ENCODE measurements around the gene SLC22A5.

The SLC22A5 gene

GRCh38 chr5:132327252-132327955 lies 42.1 kb upstream of the SLC22A5 start:
- Histone ChIP-seq H3K27me3 (replicated peaks; ENCODE audit: insufficient read depth, low read length) (no peaks in the 10 kb centered on the region), H3K4me1 (ENCODE audit: low read length) (no peaks in the 10 kb centered on the region), H3K4me2 (ENCODE audit: low read depth, low read length) (no peak overlapping the region), H3K9me2 (replicated peaks; ENCODE audit: insufficient read depth, low read length) (no peaks in the 10 kb centered on the region), H4K20me1 (ENCODE audit: insufficient read depth, low read length) (no peaks in the 10 kb centered on the region), H3K9me3 (replicated peaks; ENCODE audit: insufficient read depth, low read length) (no peaks in the 10 kb centered on the region), H3F3A (ENCODE audit: insufficient read depth, low read length) (no peaks in the 10 kb centered on the region), H3K79me2 (ENCODE audit: low read length) (no peaks in the 10 kb centered on the region), H2AFZ (ENCODE audit: low read length) (no peak overlapping the region), H3K27ac (ENCODE audit: low read length) (no peak overlapping the region), H3K4me3 (ENCODE audit: low read length) (no peak overlapping the region), H3K36me3 (replicated peaks; ENCODE audit: insufficient read depth, low read length) (no peaks in the 10 kb centered on the region), H3K9ac (ENCODE audit: low read length) (no peak overlapping the region)
- no peak for DNase-seq
- TF ChIP-seq CTCF (IDR thresholded peaks at IDR 0.05; ENCODE audit: low read length) (no peak), EZH2 (optimal IDR thresholded peaks at IDR 0.05; ENCODE audit: low read depth, low read length) (no peak), EZH2phosphoT487 (IDR thresholded peaks at IDR 0.05; ENCODE audit: low read length) (no peak)

- Histone ChIP-seq H3K4me1 (ENCODE audit: low read length) (no peaks in the 10 kb centered on the region), H3K9me2 (replicated peaks; ENCODE audit: insufficient read depth, low read length) (no peaks in the 10 kb centered on the region), H3K79me2 (ENCODE audit: low read length) (no peaks in the 10 kb centered on the region), H3K4me2 (ENCODE audit: low read depth, low read length) (no peak overlapping the region), H3K9ac (ENCODE audit: low read length) (no peak overlapping the region), H3K36me3 (replicated peaks; ENCODE audit: insufficient read depth, low read length) (no peaks in the 10 kb centered on the region), H4K20me1 (ENCODE audit: insufficient read depth, low read length) (no peaks in the 10 kb centered on the region), H3K27ac (ENCODE audit: low read length) (no peak overlapping the region), H3K4me3 (ENCODE audit: low read length) (no peak overlapping the region), H3K9me3 (replicated peaks; ENCODE audit: insufficient read depth, low read length) (no peaks in the 10 kb centered on the region), H3F3A (ENCODE audit: insufficient read depth, low read length) (no peaks in the 10 kb centered on the region), H2AFZ (ENCODE audit: low read length) (no peak overlapping the region), H3K27me3 (replicated peaks; ENCODE audit: insufficient read depth, low read length) (no peaks in the 10 kb centered on the region)
- TF ChIP-seq EZH2 (optimal IDR thresholded peaks at IDR 0.05; ENCODE audit: low read depth, low read length) (no peak), EZH2phosphoT487 (IDR thresholded peaks at IDR 0.05; ENCODE audit: low read length) (no peak), CTCF (IDR thresholded peaks at IDR 0.05; ENCODE audit: low read length) (no peak)
- no peak for DNase-seq
These were observed 34.7 kb upstream of the SLC22A5 start for GRCh38 chr5:132334812-132335211.

GRCh38 chr5:132335402-132335801 lies 34.1 kb upstream of the SLC22A5 start:
- H3F3A ChIP-seq (ENCODE audit: insufficient read depth, low read length), result no peaks in the 10 kb centered on the region
- no peak overlapping the region for H3K4me3 ChIP-seq (ENCODE audit: low read length)
- H3K4me1 ChIP-seq (ENCODE audit: low read length), result no peaks in the 10 kb centered on the region
- no peaks in the 10 kb centered on the region for H3K9me2 ChIP-seq (replicated peaks; ENCODE audit: insufficient read depth, low read length)
- no peaks in the 10 kb centered on the region for H3K27me3 ChIP-seq (replicated peaks; ENCODE audit: insufficient read depth, low read length)
- no peak for DNase-seq
- TF ChIP-seq CTCF (IDR thresholded peaks at IDR 0.05; ENCODE audit: low read length), result no peak
- no peak for TF ChIP-seq EZH2phosphoT487 (IDR thresholded peaks at IDR 0.05; ENCODE audit: low read length)
- TF ChIP-seq EZH2 (optimal IDR thresholded peaks at IDR 0.05; ENCODE audit: low read depth, low read length), result no peak
- no peak overlapping the region for H3K4me2 ChIP-seq (ENCODE audit: low read depth, low read length)
- no peaks in the 10 kb centered on the region for H4K20me1 ChIP-seq (ENCODE audit: insufficient read depth, low read length)
- H2AFZ ChIP-seq (ENCODE audit: low read length), result no peak overlapping the region
- H3K79me2 ChIP-seq (ENCODE audit: low read length), result no peaks in the 10 kb centered on the region
- H3K9ac ChIP-seq (ENCODE audit: low read length), result no peak overlapping the region
- H3K9me3 ChIP-seq (replicated peaks; ENCODE audit: insufficient read depth, low read length), result no peaks in the 10 kb centered on the region
- no peaks in the 10 kb centered on the region for H3K36me3 ChIP-seq (replicated peaks; ENCODE audit: insufficient read depth, low read length)
- H3K27ac ChIP-seq (ENCODE audit: low read length), result no peak overlapping the region

All from MM.1S (cell line).